Choroid plexus epithelial cell (primary cell): ENCODE results near the gene ACO2.
A peak's percentile ranks its signal among the peaks of the same experiment; 100 is the strongest.

Experiments used
- DNase-seq: peaks from one replicate; pipeline ENCODE4 v3.0.0-alpha.2; 2010; ENCODE audit warnings: low read depth
- H3K4me3 ChIP-seq: 2 replicates; pipeline ENCODE4 v1.5.1; 2011; ENCODE audit warnings: low read depth, mild to moderate bottlenecking, control low read depth, low read length, moderate library complexity
- CTCF ChIP-seq: conservative IDR thresholded peaks from 2 replicates; pipeline ENCODE4 v1.5.1; 2011; ENCODE audit warnings: low read depth, mild to moderate bottlenecking, control low read depth, inconsistent platforms, low read length, moderate library complexity

Gene ACO2

GRCh38 chr22:41537203-41537602 is 68.3 kb downstream of the ACO2 start:
- no peak overlapping the region for H3K4me3 ChIP-seq
- DNase-seq = no peak
- TF ChIP-seq CTCF = no peak

GRCh38 chr22:41538583-41538982 is 69.7 kb downstream of the ACO2 start:
- H3K4me3 ChIP-seq = no peak overlapping the region
- TF ChIP-seq CTCF = no peak
- no peak for DNase-seq

- peak; percentile 25 for DNase-seq
- no peak overlapping the region for H3K4me3 ChIP-seq
- no peak for TF ChIP-seq CTCF
These were observed 70.5 kb downstream of the ACO2 start for GRCh38 chr22:41539146-41540005.

GRCh38 chr22:41540006-41540315 is 71.0 kb downstream of the ACO2 start:
- TF ChIP-seq CTCF = no peak
- no peak for DNase-seq
- no peak overlapping the region for H3K4me3 ChIP-seq

- no peak overlapping the region for H3K4me3 ChIP-seq
- TF ChIP-seq CTCF = no peak
- no peak for DNase-seq
These were observed 71.4 kb downstream of the ACO2 start for GRCh38 chr22:41540365-41540764.

- H3K4me3 ChIP-seq = no peak overlapping the region
- no peak for TF ChIP-seq CTCF
- DNase-seq = no peak
These were observed 72.6 kb downstream of the ACO2 start for GRCh38 chr22:41541484-41541883.

GRCh38 chr22:41542224-41542623 is 73.3 kb downstream of the ACO2 start:
- no peak overlapping the region for H3K4me3 ChIP-seq
- TF ChIP-seq CTCF = no peak

More at GRCh38 chr22:41542224-41542623, 73.3 kb downstream of the ACO2 start:
- DNase-seq = no peak
